ENCODE measurements around the gene CMSS1.

CMSS1 gene

GRCh38 chr3:99990179-99990578, 172.5 kb downstream of the CMSS1 start:
- TF ChIP-seq CTCF (IDR thresholded peaks at IDR 0.05; ENCODE audit: control extremely low read depth, extremely low read depth, low read depth, missing control alignments), result no peak
- POLR2A ChIA-PET, result no interaction called here
- DNase-seq (ENCODE audit: extremely low spot score), result no peak
- CTCF ChIA-PET, result no interaction called here

- no peak for DNase-seq (ENCODE audit: extremely low spot score)
- POLR2A ChIA-PET, result no interaction called here
- no peak for TF ChIP-seq CTCF (IDR thresholded peaks at IDR 0.05; ENCODE audit: control extremely low read depth, extremely low read depth, low read depth, missing control alignments)
- CTCF ChIA-PET, result no interaction called here
These were observed 179.6 kb downstream of the CMSS1 start for GRCh38 chr3:99997293-99997692.

DNA sequence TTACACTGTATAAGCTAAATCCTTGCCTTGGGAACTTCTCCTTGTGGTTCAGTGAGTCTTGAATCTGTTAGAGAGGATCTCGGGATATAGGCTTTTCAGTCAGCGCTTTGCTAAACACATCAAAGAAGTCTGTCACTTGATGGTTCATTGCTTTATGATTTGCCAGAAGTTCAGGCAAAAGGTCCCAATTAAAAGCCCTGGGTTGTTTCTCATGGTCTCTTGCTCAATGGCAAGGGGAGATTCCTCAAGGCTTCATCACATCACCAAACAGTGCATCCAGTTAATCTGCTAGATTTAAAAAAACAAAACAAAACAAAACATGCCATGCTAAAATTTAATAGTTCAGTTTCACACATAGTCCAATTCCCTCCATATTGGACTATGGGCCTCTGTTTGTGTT, 181.9 kb downstream of the CMSS1 start:
- no peak for TF ChIP-seq CTCF (IDR thresholded peaks at IDR 0.05; ENCODE audit: control extremely low read depth, extremely low read depth, low read depth, missing control alignments)
- CTCF ChIA-PET, result interaction anchor here (1.1 kb wide), 1 partner anchor 14 kb away, joined by 3 read pairs; no protein-coding TSS in a partner anchor
- POLR2A ChIA-PET, result no interaction called here
- DNase-seq (ENCODE audit: extremely low spot score), result no peak

- TF ChIP-seq CTCF (IDR thresholded peaks at IDR 0.05; ENCODE audit: control extremely low read depth, extremely low read depth, low read depth, missing control alignments), result no peak
- no peak for DNase-seq (ENCODE audit: extremely low spot score)
- ChIA-PET CTCF (interaction anchor here (1.3 to 1.9 kb wide), 3 partner anchors 12 to 253 kb away, joined by 4 to 6 read pairs (median 5); no protein-coding TSS in a partner anchor), POLR2A (no interaction called here)
These were observed 183.4 kb downstream of the CMSS1 start for GRCh38 chr3:100001083-100001482.

GRCh38 chr3:100001526-100002270, 184.0 kb downstream of the CMSS1 start:
- POLR2A ChIA-PET, result no interaction called here
- TF ChIP-seq CTCF (IDR thresholded peaks at IDR 0.05; ENCODE audit: control extremely low read depth, extremely low read depth, low read depth, missing control alignments), result no peak
- DNase-seq (ENCODE audit: extremely low spot score), result no peak
- CTCF ChIA-PET, result interaction anchor here (0.9 to 1.9 kb wide), 7 partner anchors 11 to 253 kb away, joined by 3 to 6 read pairs (median 4); no protein-coding TSS in a partner anchor

GRCh38 chr3:100002599-100003350, 185.1 kb downstream of the CMSS1 start:
- CTCF ChIA-PET, result interaction anchor here (0.7 to 1.9 kb wide), 9 partner anchors 10 to 252 kb away, joined by 3 to 6 read pairs (median 4); no protein-coding TSS in a partner anchor
- POLR2A ChIA-PET, result no interaction called here
- TF ChIP-seq CTCF (IDR thresholded peaks at IDR 0.05; ENCODE audit: control extremely low read depth, extremely low read depth, low read depth, missing control alignments), result no peak
- no peak for DNase-seq (ENCODE audit: extremely low spot score)
